Measurements from ENCODE around the gene SESN1.

Gene SESN1

DNA sequence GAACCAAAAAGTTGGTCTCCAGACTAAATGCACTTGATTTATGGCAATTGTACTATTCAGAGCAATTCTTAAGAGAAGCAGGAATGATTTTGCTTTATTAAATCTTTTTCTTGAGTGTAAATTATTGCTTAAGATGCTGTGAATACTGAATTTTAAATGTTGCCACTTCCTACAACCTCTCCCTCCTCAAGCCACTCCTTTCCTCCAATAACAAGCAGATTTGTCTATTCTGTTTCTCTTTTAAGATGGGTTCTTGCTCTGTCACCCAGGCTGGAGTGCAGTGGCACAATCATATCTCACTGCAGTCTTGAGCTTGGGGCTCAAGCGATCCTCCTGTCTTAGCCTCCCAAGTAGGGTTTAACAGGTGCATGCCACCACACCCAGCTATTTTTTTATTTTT lies 65.3 kb downstream of the SESN1 start:
- H3K4me1 ChIP-seq (ENCODE audit: low read length) = 0 out of 2 replicates have a peak, but pooled peaks cover 7% of the 10 kb centered on the region
- no peak overlapping the region for H3K27ac ChIP-seq (ENCODE audit: low read length)
- no peaks in the 10 kb centered on the region for H3K9me3 ChIP-seq (replicated peaks; ENCODE audit: insufficient read depth, low read length)
- TF ChIP-seq, protein P1, sequence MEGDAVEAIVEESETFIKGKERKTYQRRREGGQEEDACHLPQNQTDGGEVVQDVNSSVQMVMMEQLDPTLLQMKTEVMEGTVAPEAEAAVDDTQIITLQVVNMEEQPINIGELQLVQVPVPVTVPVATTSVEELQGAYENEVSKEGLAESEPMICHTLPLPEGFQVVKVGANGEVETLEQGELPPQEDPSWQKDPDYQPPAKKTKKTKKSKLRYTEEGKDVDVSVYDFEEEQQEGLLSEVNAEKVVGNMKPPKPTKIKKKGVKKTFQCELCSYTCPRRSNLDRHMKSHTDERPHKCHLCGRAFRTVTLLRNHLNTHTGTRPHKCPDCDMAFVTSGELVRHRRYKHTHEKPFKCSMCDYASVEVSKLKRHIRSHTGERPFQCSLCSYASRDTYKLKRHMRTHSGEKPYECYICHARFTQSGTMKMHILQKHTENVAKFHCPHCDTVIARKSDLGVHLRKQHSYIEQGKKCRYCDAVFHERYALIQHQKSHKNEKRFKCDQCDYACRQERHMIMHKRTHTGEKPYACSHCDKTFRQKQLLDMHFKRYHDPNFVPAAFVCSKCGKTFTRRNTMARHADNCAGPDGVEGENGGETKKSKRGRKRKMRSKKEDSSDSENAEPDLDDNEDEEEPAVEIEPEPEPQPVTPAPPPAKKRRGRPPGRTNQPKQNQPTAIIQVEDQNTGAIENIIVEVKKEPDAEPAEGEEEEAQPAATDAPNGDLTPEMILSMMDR (IDR thresholded peaks at IDR 0.05; ENCODE audit: low read length) = no peak
- TF ChIP-seq EZH2phosphoT487 (IDR thresholded peaks at IDR 0.05; ENCODE audit: low read length) (no peak), EZH2 (optimal IDR thresholded peaks at IDR 0.05; ENCODE audit: low read depth, low read length) (no peak)
- H3K36me3 ChIP-seq (replicated peaks; ENCODE audit: insufficient read depth, low read length) = no peaks in the 10 kb centered on the region
- no peak overlapping the region for H3K4me2 ChIP-seq (ENCODE audit: low read depth, low read length)
- no peak overlapping the region for H3K9ac ChIP-seq (ENCODE audit: low read length)
- H2AFZ ChIP-seq (ENCODE audit: low read length) = no peak overlapping the region
- no peak for DNase-seq
- H3K4me3 ChIP-seq (ENCODE audit: low read length) = no peak overlapping the region
- peaks cover 65% of the 10 kb centered on the region for H3K79me2 ChIP-seq (ENCODE audit: low read length)
- H4K20me1 ChIP-seq (ENCODE audit: insufficient read depth, low read length) = 0 out of 2 replicates have a peak, but pooled peaks cover 5% of the 10 kb centered on the region
- no peaks in the 10 kb centered on the region for H3K27me3 ChIP-seq (replicated peaks; ENCODE audit: insufficient read depth, low read length)
- no peaks in the 10 kb centered on the region for H3F3A ChIP-seq (ENCODE audit: insufficient read depth, low read length)
- no peaks in the 10 kb centered on the region for H3K9me2 ChIP-seq (replicated peaks; ENCODE audit: insufficient read depth, low read length)

DNA sequence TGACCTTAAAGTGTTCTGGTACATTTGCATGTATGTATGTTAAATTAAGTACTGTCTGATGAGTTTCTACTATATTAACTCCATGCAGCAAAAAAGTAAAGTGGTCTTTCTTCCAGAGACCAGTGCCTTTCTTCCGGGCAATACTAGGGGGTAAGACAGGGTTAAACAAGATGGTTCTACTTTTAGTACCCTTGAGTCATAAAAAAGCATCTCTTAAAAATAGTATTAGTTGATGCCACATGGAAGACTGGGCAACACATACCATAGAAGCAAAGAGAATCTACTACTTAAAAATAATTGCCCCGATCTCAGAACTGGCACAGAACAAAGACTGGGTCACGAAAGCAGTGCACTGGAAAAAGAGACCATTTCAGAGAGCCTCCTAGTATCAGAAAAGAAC lies 66.2 kb downstream of the SESN1 start:
- Histone ChIP-seq H2AFZ (ENCODE audit: low read length) (no peak overlapping the region), H3F3A (ENCODE audit: insufficient read depth, low read length) (no peaks in the 10 kb centered on the region), H3K9me3 (replicated peaks; ENCODE audit: insufficient read depth, low read length) (no peaks in the 10 kb centered on the region), H3K27ac (ENCODE audit: low read length) (no peak overlapping the region), H3K79me2 (ENCODE audit: low read length) (peaks cover 68% of the 10 kb centered on the region), H3K36me3 (replicated peaks; ENCODE audit: insufficient read depth, low read length) (no peaks in the 10 kb centered on the region), H3K9ac (ENCODE audit: low read length) (no peak overlapping the region), H3K9me2 (replicated peaks; ENCODE audit: insufficient read depth, low read length) (no peaks in the 10 kb centered on the region), H3K4me1 (ENCODE audit: low read length) (0 out of 2 replicates have a peak, but pooled peaks cover 7% of the 10 kb centered on the region), H3K4me3 (ENCODE audit: low read length) (no peak overlapping the region), H3K27me3 (replicated peaks; ENCODE audit: insufficient read depth, low read length) (no peaks in the 10 kb centered on the region), H3K4me2 (ENCODE audit: low read depth, low read length) (no peak overlapping the region), H4K20me1 (ENCODE audit: insufficient read depth, low read length) (0 out of 2 replicates have a peak, but pooled peaks cover under 1% of the 10 kb centered on the region)
- no peak for DNase-seq
- TF ChIP-seq EZH2phosphoT487 (IDR thresholded peaks at IDR 0.05; ENCODE audit: low read length) = no peak
- TF ChIP-seq, protein P1 (IDR thresholded peaks at IDR 0.05; ENCODE audit: low read length) = no peak
- no peak for TF ChIP-seq EZH2 (optimal IDR thresholded peaks at IDR 0.05; ENCODE audit: low read depth, low read length)

DNA sequence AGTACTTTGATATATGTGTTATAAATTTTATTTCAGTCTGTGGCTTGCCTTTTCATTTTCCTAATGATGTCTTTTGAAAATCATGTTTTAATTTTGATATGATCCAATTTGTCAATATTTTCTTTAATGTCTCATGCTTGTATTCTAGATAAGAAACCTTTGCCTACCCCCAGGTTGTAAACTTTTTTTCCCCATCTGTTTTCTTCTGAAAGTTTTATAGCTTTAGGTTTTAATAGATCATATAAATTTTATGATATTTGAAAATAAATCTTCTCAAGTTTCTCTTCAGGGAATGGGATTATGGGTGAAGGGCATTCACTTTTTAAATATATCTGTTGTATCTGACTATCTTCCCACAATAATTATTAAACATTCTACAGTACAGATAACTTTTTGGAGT lies 66.7 kb downstream of the SESN1 start:
- no peaks in the 10 kb centered on the region for H3K9me2 ChIP-seq (replicated peaks; ENCODE audit: insufficient read depth, low read length)
- H3K9ac ChIP-seq (ENCODE audit: low read length) = no peak overlapping the region
- H3K27ac ChIP-seq (ENCODE audit: low read length) = no peak overlapping the region
- H3K27me3 ChIP-seq (replicated peaks; ENCODE audit: insufficient read depth, low read length) = no peaks in the 10 kb centered on the region
- H3K4me2 ChIP-seq (ENCODE audit: low read depth, low read length) = no peak overlapping the region
- no peaks in the 10 kb centered on the region for H3K36me3 ChIP-seq (replicated peaks; ENCODE audit: insufficient read depth, low read length)
- H3K9me3 ChIP-seq (replicated peaks; ENCODE audit: insufficient read depth, low read length) = no peaks in the 10 kb centered on the region
- H2AFZ ChIP-seq (ENCODE audit: low read length) = no peak overlapping the region
- DNase-seq = no peak
- no peak for TF ChIP-seq EZH2 (optimal IDR thresholded peaks at IDR 0.05; ENCODE audit: low read depth, low read length)
- TF ChIP-seq, protein P1 (IDR thresholded peaks at IDR 0.05; ENCODE audit: low read length) = no peak
- TF ChIP-seq EZH2phosphoT487 (IDR thresholded peaks at IDR 0.05; ENCODE audit: low read length) = no peak
- H3F3A ChIP-seq (ENCODE audit: insufficient read depth, low read length) = no peaks in the 10 kb centered on the region
- H3K4me1 ChIP-seq (ENCODE audit: low read length) = 0 out of 2 replicates have a peak, but pooled peaks cover 7% of the 10 kb centered on the region
- H3K4me3 ChIP-seq (ENCODE audit: low read length) = no peak overlapping the region
- peaks cover 69% of the 10 kb centered on the region for H3K79me2 ChIP-seq (ENCODE audit: low read length)
- H4K20me1 ChIP-seq (ENCODE audit: insufficient read depth, low read length) = no peaks in the 10 kb centered on the region
